22Rv1 (cell line): Measurements from ENCODE around the gene RACK1.

Source experiments
- CTCF ChIP-seq: fragments of 450-650 bp; IDR thresholded peaks from 2 replicates; pipeline ENCODE4 v1.5.1; 2017; ENCODE audit warnings: mild to moderate bottlenecking
- ZFX ChIP-seq: fragments of 450-650 bp; IDR thresholded peaks from 2 replicates; pipeline ENCODE4 v1.6.1; 2017; ENCODE audit warnings: antibody characterized with exemption, borderline replicate concordance

- TF ChIP-seq CTCF (no peak), ZFX (no peak)
Measured at GRCh38 chr5:181194489-181195248, 49.0 kb downstream of the RACK1 start.
